Transverse colon (tissue), 4 donors: ENCODE measurements around the gene ZPBP.

Source experiments
- POLR2AphosphoS5 ChIP-seq, 3 donors: sonication (generic); formaldehyde crosslinking; IDR thresholded peaks; one replicate each; pipeline ENCODE4 v1.6.1; 2016; ENCODE audit warnings: antibody characterized with exemption in 3 of 3
- TF ChIP-seq, protein P1 (sequence below), 5 experiments: fragments of 200-600 bp in 3 of 5; fragments of 450-650 bp in 2 of 5; sonication (generic) in 3 of 5; IDR thresholded peaks; 1 replicate in 2 of 5; 2 replicates in 3 of 5; pipeline ENCODE4 v1.5.1; 2016 to 2017; ENCODE audit warnings: antibody characterized with exemption in 5 of 5, inconsistent platforms in 3 of 5, mild to moderate bottlenecking in 2 of 5, moderate library complexity in 1 of 5

GRCh38 chr7:50138101-50138500 is 45.1 kb upstream of the ZPBP start:
- TF ChIP-seq, protein P1, sequence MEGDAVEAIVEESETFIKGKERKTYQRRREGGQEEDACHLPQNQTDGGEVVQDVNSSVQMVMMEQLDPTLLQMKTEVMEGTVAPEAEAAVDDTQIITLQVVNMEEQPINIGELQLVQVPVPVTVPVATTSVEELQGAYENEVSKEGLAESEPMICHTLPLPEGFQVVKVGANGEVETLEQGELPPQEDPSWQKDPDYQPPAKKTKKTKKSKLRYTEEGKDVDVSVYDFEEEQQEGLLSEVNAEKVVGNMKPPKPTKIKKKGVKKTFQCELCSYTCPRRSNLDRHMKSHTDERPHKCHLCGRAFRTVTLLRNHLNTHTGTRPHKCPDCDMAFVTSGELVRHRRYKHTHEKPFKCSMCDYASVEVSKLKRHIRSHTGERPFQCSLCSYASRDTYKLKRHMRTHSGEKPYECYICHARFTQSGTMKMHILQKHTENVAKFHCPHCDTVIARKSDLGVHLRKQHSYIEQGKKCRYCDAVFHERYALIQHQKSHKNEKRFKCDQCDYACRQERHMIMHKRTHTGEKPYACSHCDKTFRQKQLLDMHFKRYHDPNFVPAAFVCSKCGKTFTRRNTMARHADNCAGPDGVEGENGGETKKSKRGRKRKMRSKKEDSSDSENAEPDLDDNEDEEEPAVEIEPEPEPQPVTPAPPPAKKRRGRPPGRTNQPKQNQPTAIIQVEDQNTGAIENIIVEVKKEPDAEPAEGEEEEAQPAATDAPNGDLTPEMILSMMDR (IDR thresholded peaks at IDR 0.05): no peak
- no peak for TF ChIP-seq POLR2AphosphoS5 (IDR thresholded peaks at IDR 0.05)
